Body of pancreas (tissue), 4 donors: ENCODE measurements around the gene ST7L. TPM values are rescaled to one million over a fixed set of nuclear protein-coding genes. Genes with fewer than 3 reads are reported as not detected.

Experiments
- ATAC-seq: fragments of 150-250 bp; one replicate; pipeline ENCODE4 v1.9.1; 2016
- DNase-seq, 4 donors: peaks; one replicate each; pipeline ENCODE4 v3.0.0-alpha.2; 2019
- H3K27ac ChIP-seq, 4 donors: fragments of 200-600 bp; sonication (generic); 1 replicate in 3 of 4; 2 replicates in 1 of 4; pipeline versions ENCODE4 v1.5.1 to v1.6.1; 2016 to 2019; ENCODE audit warnings: mild to moderate bottlenecking in 1 of 4, mixed read lengths in 1 of 4, moderate library complexity in 1 of 4
- H3K27me3 ChIP-seq, 2 donors: fragments of 200-600 bp; sonication (generic); one replicate each; pipeline ENCODE4 v1.6.0; 2016; ENCODE audit warnings: mild to moderate bottlenecking in 1 of 2
- H3K36me3 ChIP-seq, 2 donors: fragments of 200-600 bp; sonication (generic); replicated peaks in 1 of 2; 2 replicates each; pipeline ENCODE4 v1.5.1; 2016; ENCODE audit warnings: low read depth in 2 of 2; ENCODE audit not compliant: insufficient read depth in 1 of 2
- H3K4me1 ChIP-seq: fragments of 200-600 bp; sonication (generic); one replicate; pipeline ENCODE4 v1.6.0; 2016
- H3K4me3 ChIP-seq, 2 donors: fragments of 200-600 bp; sonication (generic); 1 replicate in 1 of 2; 2 replicates in 1 of 2; pipeline ENCODE4 v1.5.1; 2016 to 2019
- H3K9me3 ChIP-seq, 3 donors: fragments of 200-600 bp; sonication (generic); 1 replicate in 2 of 3; 2 replicates in 1 of 3; pipeline ENCODE4 v1.5.1; 2016
- CTCF ChIP-seq, 7 experiments: fragments of 450-650 bp in 4 of 7; fragments of 200-600 bp in 3 of 7; sonication (generic) in 3 of 7; IDR thresholded peaks; one replicate each; pipeline ENCODE4 v1.5.1; 2016 to 2019; ENCODE audit warnings: antibody characterized with exemption in 7 of 7
- POLR2A ChIP-seq, 3 donors: fragments of 450-650 bp; IDR thresholded peaks; one replicate each; pipeline ENCODE4 v1.6.1; 2016; ENCODE audit warnings: antibody characterized with exemption in 3 of 3, mild to moderate bottlenecking in 2 of 3
- WGBS, 2 donors: methylation state at CpG; one replicate each; pipeline ENCODE4 v1.1.5; 2017; 5-methylcytosine and 5-hydroxymethylcytosine counted together
- intact Hi-C: fragments of 100-400 bp; cut with DNase I; formaldehyde crosslinking; loops from one replicate; pipeline ENCODE4 v1.15.1; 2023
- total RNA-seq, 2 donors: library from RNA; depleted of rRNA; stranded (reverse); fragments of >200 nt; gene quantifications; one replicate each; pipeline ENCODE4 v1.1.0, GENCODE V29; 2016

ST7L gene
- total RNA-seq, 2 donors from 2014 or later, result 9.6 to 22.3 TPM

DNA sequence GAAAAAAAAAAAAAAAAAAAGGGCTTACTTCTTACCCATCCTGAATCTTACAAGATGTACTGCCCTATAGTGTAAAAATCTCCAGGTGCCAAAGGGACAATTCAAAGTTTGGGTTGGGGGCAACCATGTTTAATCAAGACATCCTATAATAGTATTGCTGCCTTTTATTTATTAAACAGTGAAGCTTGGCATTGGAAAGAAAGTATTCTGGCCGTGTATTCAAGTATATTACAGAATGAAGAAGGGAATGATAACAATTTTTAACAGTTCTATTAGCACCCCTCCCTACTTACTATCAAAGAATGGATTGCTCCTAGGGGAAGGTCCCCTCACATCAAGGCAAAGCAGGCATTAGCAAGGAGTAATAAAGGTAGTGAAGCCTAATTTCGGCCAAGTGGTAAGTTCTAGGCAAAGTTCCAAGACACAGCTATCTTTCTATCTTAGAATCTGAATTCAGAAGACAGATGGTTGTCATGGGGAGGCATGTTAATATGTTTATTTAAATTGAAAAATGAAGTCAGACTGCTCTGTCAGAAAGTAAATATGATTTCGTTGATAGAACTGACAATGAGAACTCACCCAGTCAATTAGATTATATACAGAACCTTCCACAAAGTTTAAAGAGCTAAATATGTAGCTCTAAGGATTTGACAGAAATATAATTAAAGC is 24.6 kb downstream of the ST7L start:
- no peak for TF ChIP-seq POLR2A (IDR thresholded peaks at IDR 0.05)
- TF ChIP-seq CTCF (IDR thresholded peaks at IDR 0.05), result no peak
- H3K4me1 ChIP-seq, result no peaks in the 10 kb centered on the region
- peaks cover 7 to 11% of the 10 kb centered on the region in 2 donors for H3K36me3 ChIP-seq
- no peak overlapping the region for H3K4me3 ChIP-seq
- ATAC-seq (no peak), DNase-seq (no peak)
- intact Hi-C loops, result no loop called here
- no peaks in the 10 kb centered on the region for H3K27me3 ChIP-seq
- 24 to 48% methylated on average over 3 of the region's 3 CpGs for WGBS, 2 donors
- no peak overlapping the region for H3K27ac ChIP-seq
- H3K9me3 ChIP-seq, result no peaks in the 10 kb centered on the region

GRCh38 chr1:112589766-112590165 is 29.2 kb downstream of the ST7L start:
- 95 to 100% methylated on average over 1 of the region's 1 CpG for WGBS, 2 donors
- no peaks in the 10 kb centered on the region for H3K9me3 ChIP-seq
- H3K27me3 ChIP-seq, result no peaks in the 10 kb centered on the region
- no peak overlapping the region for H3K27ac ChIP-seq
- no peaks in the 10 kb centered on the region for H3K4me1 ChIP-seq
- intact Hi-C loops, result no loop called here
- DNase-seq, result no peak
- no peak overlapping the region for H3K4me3 ChIP-seq
- no peak for ATAC-seq
- no peak for TF ChIP-seq CTCF (IDR thresholded peaks at IDR 0.05)
- no peak for TF ChIP-seq POLR2A (IDR thresholded peaks at IDR 0.05)
- peaks cover 0 to 6% of the 10 kb centered on the region in 2 donors for H3K36me3 ChIP-seq

DNA sequence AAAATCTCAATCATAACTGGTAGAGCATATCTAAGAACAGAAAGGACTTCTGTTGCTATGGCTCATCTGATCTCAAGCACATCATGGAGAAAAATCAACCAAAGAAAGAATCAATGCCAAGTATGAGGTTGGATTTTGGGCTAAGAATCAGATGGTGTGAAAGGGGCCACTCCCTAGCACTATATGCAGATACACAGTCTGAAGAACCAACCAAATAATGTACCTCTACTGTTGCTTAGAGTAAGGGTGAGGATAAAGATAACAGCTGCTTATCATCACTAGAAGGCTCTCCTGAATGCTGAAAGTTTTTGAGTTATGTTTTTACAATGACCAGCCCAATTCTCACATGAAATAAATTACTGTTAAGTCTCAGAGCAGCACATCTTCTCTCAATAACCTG is 35.6 kb downstream of the ST7L start:
- no peak for ATAC-seq

GRCh38 chr1:112581586-112582192 is 37.3 kb downstream of the ST7L start:
- no peak for DNase-seq
- Histone ChIP-seq H3K27me3 (no peaks in the 10 kb centered on the region), H3K4me1 (no peaks in the 10 kb centered on the region), H3K36me3 (peaks cover 0 to 6% of the 10 kb centered on the region in 2 donors), H3K27ac (no peak overlapping the region), H3K4me3 (no peak overlapping the region), H3K9me3 (no peaks in the 10 kb centered on the region)
- intact Hi-C loops, result no loop called here
- ATAC-seq, result no peak
- TF ChIP-seq POLR2A (IDR thresholded peaks at IDR 0.05), result no peak
- no peak for TF ChIP-seq CTCF (IDR thresholded peaks at IDR 0.05)

More for the DNA sequence above, 35.6 kb downstream of the ST7L start:
- Histone ChIP-seq H3K27ac (no peak overlapping the region), H3K27me3 (no peaks in the 10 kb centered on the region), H3K36me3 (peaks cover 0 to 3% of the 10 kb centered on the region in 2 donors), H3K4me1 (no peaks in the 10 kb centered on the region), H3K4me3 (no peak overlapping the region), H3K9me3 (no peaks in the 10 kb centered on the region)
- TF ChIP-seq POLR2A (IDR thresholded peaks at IDR 0.05), result no peak
- intact Hi-C loops, result no loop called here
- DNase-seq, result no peak

DNA sequence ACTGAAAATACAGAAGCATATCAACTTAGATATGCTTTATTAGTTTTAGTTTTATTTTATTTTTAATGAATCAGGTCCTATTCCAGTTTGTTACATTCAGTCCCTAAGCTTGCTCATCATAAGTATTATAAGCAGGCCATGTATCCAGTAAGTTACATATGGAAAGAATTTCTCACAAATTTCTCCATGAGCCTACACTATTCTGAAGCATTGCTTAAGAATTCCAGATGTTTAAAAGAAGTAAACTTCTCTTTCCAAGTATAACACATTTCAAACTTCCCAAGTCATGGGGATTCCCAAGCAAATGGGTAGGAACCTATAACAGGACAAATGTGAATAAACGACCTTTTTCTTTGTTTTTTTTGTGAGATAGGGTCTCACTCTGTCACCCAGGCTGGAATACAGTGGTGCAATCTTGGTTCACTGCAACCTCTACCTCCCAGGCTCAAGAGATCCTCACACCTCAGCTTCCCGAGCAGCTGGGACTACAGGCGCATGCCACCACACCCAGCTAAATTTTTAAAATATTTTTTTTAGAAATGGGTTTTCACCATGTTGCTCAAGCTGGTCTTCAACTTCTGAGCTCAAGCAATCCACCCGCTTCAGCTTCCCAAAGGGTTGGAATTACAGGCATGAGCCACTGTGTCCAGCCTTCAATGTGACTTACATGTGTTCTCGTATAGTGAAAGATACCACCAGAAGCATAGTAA is 39.0 kb downstream of the ST7L start:
- H3K36me3 ChIP-seq, result peaks cover 0 to 13% of the 10 kb centered on the region in 2 donors
- TF ChIP-seq CTCF (IDR thresholded peaks at IDR 0.05) (no peak), POLR2A (IDR thresholded peaks at IDR 0.05) (no peak)
- intact Hi-C loops, result no loop called here
- 84 to 87% methylated on average over 5 of the region's 5 CpGs for WGBS, 2 donors
- no peaks in the 10 kb centered on the region for H3K27me3 ChIP-seq
- no peak for DNase-seq
- no peak overlapping the region for H3K4me3 ChIP-seq
- H3K9me3 ChIP-seq, result no peaks in the 10 kb centered on the region
- ATAC-seq, result no peak
- H3K4me1 ChIP-seq, result no peaks in the 10 kb centered on the region
- no peak overlapping the region for H3K27ac ChIP-seq
